IMR-90 (cell line): ENCODE data around the gene CLK4.

Source experiments
- MAFK ChIP-seq: IDR thresholded peaks from 2 replicates; pipeline ENCODE4 v1.6.1; 2012; ENCODE audit warnings: low read depth, low read length, improper control_type of control experiment
- NFE2L2 ChIP-seq: fragments of 150-350 bp; IDR thresholded peaks from 2 replicates; pipeline ENCODE4 v1.6.1; 2016; ENCODE audit warnings: low read depth, mild to moderate bottlenecking, low read length
- POLR2A ChIP-seq: IDR thresholded peaks from 2 replicates; pipeline ENCODE4 v1.6.1; 2012; ENCODE audit warnings: mild to moderate bottlenecking, low read depth, low read length
- RCOR1 ChIP-seq: IDR thresholded peaks from 2 replicates; pipeline ENCODE4 v1.6.1; 2012; ENCODE audit warnings: mild to moderate bottlenecking, low read length, improper control_type of control experiment; ENCODE audit not compliant: insufficient replicate concordance
- TF ChIP-seq, protein P1 (sequence below): conservative IDR thresholded peaks from 2 replicates; pipeline ENCODE4 v1.5.1; 2012; ENCODE audit warnings: mild to moderate bottlenecking, low read depth, low read length, improper control_type of control experiment

DNA sequence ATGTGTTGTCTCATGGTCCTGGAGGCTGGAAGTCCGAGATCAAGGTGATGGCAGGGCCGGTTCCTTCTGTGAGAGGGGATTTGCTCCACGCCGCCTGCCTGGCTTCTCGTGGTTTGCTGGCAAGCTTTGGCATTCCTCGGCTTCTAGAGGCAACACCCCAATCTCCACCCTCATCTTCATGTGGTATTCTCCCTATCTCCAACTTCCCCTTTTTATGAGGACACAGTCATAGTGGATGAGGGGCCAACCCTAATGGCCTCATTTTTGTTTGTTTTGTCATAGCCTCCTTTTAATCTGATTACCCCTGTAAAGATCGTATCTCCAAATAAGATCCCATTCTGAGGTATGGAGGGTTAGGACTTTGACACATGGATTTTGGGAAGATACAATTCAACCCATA, 41.7 kb upstream of the CLK4 start:
- TF ChIP-seq, protein P1, sequence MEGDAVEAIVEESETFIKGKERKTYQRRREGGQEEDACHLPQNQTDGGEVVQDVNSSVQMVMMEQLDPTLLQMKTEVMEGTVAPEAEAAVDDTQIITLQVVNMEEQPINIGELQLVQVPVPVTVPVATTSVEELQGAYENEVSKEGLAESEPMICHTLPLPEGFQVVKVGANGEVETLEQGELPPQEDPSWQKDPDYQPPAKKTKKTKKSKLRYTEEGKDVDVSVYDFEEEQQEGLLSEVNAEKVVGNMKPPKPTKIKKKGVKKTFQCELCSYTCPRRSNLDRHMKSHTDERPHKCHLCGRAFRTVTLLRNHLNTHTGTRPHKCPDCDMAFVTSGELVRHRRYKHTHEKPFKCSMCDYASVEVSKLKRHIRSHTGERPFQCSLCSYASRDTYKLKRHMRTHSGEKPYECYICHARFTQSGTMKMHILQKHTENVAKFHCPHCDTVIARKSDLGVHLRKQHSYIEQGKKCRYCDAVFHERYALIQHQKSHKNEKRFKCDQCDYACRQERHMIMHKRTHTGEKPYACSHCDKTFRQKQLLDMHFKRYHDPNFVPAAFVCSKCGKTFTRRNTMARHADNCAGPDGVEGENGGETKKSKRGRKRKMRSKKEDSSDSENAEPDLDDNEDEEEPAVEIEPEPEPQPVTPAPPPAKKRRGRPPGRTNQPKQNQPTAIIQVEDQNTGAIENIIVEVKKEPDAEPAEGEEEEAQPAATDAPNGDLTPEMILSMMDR = no peak
- TF ChIP-seq NFE2L2 = no peak
- TF ChIP-seq MAFK = no peak
- no peak for TF ChIP-seq RCOR1
- no peak for TF ChIP-seq POLR2A
